HFFc6 (cell line): ENCODE measurements around the gene NANS. TPM values are rescaled to one million over a fixed set of nuclear protein-coding genes. Genes with fewer than 3 reads are reported as not detected.

Source experiments
- DNase-seq: peaks from one replicate; pipeline ENCODE4 v3.0.0-alpha.2; 2018
- H3K27ac Mint-ChIP-seq: 2 replicates; pipeline ENCODE4 v1.8.0; 2020; ENCODE audit warnings: mild to moderate bottlenecking, mixed read lengths
- H3K27me3 Mint-ChIP-seq: 2 replicates; pipeline ENCODE4 v1.8.0; 2021; ENCODE audit warnings: mild to moderate bottlenecking, moderate library complexity, mixed read lengths; ENCODE audit not compliant: insufficient read depth
- H3K36me3 Mint-ChIP-seq: 2 replicates; pipeline ENCODE4 v1.8.0; 2021; ENCODE audit warnings: low read depth, mixed read lengths
- H3K4me1 Mint-ChIP-seq: 2 replicates; pipeline ENCODE4 v1.8.0; 2020; ENCODE audit warnings: low read depth, mixed read lengths
- H3K4me3 Mint-ChIP-seq: 2 replicates; pipeline ENCODE4 v1.8.0; 2020; ENCODE audit warnings: mild to moderate bottlenecking, moderate library complexity, mixed read lengths
- H3K9me3 Mint-ChIP-seq: 2 replicates; pipeline ENCODE4 v1.8.0; 2020; ENCODE audit warnings: mild to moderate bottlenecking, mixed read lengths
- total RNA-seq, 6 experiments: library from RNA; stranded (reverse); fragmentation: NEBNext Ultra II Directional; extraction: Animal tissue kit (Norgen Biotek cat#: 25700); gene quantifications; 2 replicates in 1 of 6; 3 replicates in 5 of 6; pipeline ENCODE4 v1.2.3, GENCODE V29; 2021
- TF ChIP-seq, protein P1 (sequence below): fragments of 200-600 bp; sonication (generic); IDR thresholded peaks from 2 replicates; pipeline ENCODE4 v1.5.0; 2021; ENCODE audit warnings: antibody characterized with exemption, mild to moderate bottlenecking

The NANS gene
- total RNA-seq, 6 experiments from 2014 or later: 82.4 to 103 (median 101) TPM

DNA sequence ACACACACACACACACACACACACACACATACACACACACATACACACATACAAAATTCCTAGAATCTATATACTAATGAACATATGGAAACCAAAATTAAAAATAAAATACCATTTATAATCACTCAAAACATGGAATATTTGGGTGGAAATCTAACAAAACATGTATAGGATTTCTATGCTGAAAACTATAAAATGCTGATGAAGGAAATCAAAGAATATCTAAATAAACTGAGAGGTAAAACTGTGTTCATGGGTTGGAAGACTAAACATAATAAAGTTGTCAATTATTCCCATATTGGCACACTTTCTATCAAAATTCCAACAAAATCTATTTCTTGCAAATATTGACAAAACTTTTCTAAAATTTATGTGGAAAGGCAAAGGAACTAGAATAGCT, 25.4 kb upstream of the NANS start:
- DNase-seq: no peak
- TF ChIP-seq, protein P1, sequence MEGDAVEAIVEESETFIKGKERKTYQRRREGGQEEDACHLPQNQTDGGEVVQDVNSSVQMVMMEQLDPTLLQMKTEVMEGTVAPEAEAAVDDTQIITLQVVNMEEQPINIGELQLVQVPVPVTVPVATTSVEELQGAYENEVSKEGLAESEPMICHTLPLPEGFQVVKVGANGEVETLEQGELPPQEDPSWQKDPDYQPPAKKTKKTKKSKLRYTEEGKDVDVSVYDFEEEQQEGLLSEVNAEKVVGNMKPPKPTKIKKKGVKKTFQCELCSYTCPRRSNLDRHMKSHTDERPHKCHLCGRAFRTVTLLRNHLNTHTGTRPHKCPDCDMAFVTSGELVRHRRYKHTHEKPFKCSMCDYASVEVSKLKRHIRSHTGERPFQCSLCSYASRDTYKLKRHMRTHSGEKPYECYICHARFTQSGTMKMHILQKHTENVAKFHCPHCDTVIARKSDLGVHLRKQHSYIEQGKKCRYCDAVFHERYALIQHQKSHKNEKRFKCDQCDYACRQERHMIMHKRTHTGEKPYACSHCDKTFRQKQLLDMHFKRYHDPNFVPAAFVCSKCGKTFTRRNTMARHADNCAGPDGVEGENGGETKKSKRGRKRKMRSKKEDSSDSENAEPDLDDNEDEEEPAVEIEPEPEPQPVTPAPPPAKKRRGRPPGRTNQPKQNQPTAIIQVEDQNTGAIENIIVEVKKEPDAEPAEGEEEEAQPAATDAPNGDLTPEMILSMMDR: no peak

DNA sequence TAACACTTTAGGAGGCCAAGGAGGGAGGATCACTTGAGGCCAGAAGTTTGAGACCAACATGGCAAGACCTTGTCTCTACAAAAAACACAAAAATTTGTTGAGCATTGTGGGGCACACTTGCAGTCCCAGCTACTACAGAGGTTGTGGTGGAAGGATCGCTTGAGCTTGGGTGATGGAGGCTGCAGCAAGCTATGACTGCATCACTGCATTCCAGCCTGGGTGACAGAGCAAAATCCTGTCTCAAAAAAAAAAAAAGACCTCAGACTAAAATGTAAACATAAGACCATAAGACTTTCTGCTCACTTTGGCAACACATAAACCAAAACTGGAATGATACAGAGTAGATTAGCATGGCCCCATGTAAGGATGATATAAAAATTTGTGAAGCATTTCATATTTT, 24.6 kb upstream of the NANS start:
- peak overlapping the region; percentile 65 for H3K27ac Mint-ChIP-seq
- peaks cover 4% of the 10 kb centered on the region for H3K27me3 Mint-ChIP-seq
- TF ChIP-seq, protein P1: no peak
- no peaks in the 10 kb centered on the region for H3K36me3 Mint-ChIP-seq
- peaks cover 53% of the 10 kb centered on the region for H3K4me1 Mint-ChIP-seq
- H3K9me3 Mint-ChIP-seq: no peaks in the 10 kb centered on the region
- DNase-seq: peak; percentile 62
- H3K4me3 Mint-ChIP-seq: peak overlapping the region; percentile 33; the same call in 1 of the 2 replicates

More for the DNA sequence above, 25.4 kb upstream of the NANS start:
- Mint-ChIP-seq H3K4me1 (peaks cover 45% of the 10 kb centered on the region), H3K9me3 (no peaks in the 10 kb centered on the region), H3K4me3 (no peak overlapping the region), H3K27ac (no peak overlapping the region), H3K27me3 (peaks cover 4% of the 10 kb centered on the region), H3K36me3 (peaks cover 4% of the 10 kb centered on the region; the same call in 1 of the 2 replicates)

DNA sequence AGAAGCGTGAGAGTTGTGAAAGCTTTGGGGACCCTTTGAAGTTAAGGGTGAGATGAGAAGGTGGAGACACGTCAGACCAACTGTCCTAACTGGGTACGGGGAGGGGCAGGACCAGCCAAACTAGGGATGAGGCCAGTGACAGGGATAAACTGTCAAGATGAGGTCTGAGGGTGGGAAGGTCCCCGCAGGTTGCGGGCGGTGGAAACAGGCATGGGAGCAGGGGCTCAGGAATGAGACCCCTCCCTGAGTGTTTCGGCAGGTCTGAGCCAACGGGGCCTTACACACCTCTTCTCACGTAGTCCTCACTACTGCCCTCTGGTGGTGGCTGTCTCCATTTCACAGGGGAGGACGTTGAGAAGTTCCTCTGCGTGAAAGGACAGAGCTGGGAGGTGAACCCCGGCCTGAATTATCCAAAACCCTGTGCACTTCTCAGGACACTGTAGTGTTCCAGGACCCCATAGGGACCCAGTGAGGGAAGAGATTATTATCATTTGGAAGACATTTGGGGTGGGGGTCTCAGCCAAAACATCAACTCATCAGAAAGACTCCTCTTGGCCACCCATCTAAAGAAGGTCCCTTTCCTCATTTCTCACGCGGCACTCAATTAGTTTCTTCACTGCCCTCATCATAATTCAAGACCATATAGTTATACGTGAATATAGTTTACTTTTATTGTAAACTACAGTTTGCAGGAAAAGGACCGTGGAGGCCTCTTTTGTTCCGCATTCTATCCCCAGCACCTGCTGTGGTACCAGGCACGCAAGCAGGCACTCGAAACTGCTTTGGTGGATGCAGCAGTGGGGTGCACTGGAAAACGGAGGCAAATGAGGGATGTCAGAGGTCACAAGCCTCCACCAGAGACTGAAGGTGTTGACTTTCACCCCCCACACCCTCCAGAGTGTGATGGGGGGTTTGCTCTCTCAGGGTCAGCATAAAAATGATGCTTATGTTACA, 21.7 kb upstream of the NANS start:
- Mint-ChIP-seq H3K4me3 (peak overlapping the region; percentile 83), H3K36me3 (no peaks in the 10 kb centered on the region), H3K27me3 (peaks cover 4% of the 10 kb centered on the region), H3K4me1 (peaks cover 73% of the 10 kb centered on the region), H3K27ac (peak overlapping the region; percentile 98), H3K9me3 (no peaks in the 10 kb centered on the region)
- DNase-seq: peak; percentile 53
- TF ChIP-seq, protein P1: peak; percentile 92

DNA sequence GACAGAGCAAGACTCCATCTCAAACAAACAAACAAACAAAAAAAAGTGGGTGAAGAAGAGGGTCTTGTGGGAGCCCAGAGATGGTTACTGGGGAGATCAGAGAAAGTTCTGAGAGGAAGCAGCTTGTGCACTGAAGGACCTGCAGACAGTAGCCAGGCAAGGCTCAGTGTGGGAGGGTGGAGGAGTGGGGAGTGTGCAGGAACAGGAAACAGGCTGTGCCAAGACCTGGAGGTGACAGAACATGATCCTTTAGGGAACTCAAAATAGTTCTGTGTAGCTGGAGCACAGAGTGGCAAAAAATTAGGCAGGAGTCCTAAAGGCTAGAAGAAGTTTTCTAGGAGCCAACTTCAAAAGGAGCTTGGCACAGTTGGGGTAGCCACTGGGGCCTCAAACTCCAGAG, 19.2 kb upstream of the NANS start:
- H3K27ac Mint-ChIP-seq: peak overlapping the region; percentile 98
- peak overlapping the region; percentile 15; the same call in 1 of the 2 replicates for H3K4me3 Mint-ChIP-seq
- peaks cover 67% of the 10 kb centered on the region for H3K4me1 Mint-ChIP-seq
- peak; percentile 7 for DNase-seq
- H3K27me3 Mint-ChIP-seq: peaks cover 4% of the 10 kb centered on the region
- TF ChIP-seq, protein P1: no peak
- H3K36me3 Mint-ChIP-seq: no peaks in the 10 kb centered on the region
- H3K9me3 Mint-ChIP-seq: no peaks in the 10 kb centered on the region

DNA sequence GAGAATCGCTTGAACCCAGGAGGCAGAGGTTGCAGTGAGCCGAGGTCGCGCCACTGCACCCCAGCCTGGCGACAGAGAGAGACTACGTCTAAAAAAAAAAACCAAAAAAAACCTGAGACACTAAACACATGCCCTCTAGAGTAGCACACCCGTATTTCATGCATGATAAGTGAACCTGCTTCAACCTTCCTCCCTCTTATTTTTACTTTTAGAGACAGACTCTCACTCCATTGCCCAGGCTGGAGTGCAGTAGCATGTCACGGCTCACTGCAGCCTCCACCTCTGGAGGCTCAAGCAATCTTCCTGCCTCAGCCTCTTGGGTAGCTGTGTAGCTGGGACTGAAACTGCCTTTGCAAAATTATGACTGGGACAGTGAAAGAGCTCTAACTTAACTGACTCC, 17.6 kb upstream of the NANS start:
- Mint-ChIP-seq H3K9me3 (no peaks in the 10 kb centered on the region), H3K4me3 (no peak overlapping the region), H3K27ac (no peak overlapping the region), H3K27me3 (peaks cover 4% of the 10 kb centered on the region), H3K36me3 (no peaks in the 10 kb centered on the region), H3K4me1 (peaks cover 55% of the 10 kb centered on the region)
- TF ChIP-seq, protein P1: no peak
- DNase-seq: no peak
